ENCODE data around the gene BMPR1B.

Gene BMPR1B

GRCh38 chr4:94763005-94763404 is 5.2 kb downstream of the BMPR1B start:
- WGBS (ENCODE audit: extremely low coverage, insufficient coverage, insufficient read length): no CpG with 5 or more reads among the region's 4 CpGs

GRCh38 chr4:94763500-94763899 is 5.7 kb downstream of the BMPR1B start:
- H3K9ac ChIP-seq (ENCODE audit: low read length): no peak overlapping the region
- H2AK5ac ChIP-seq (ENCODE audit: low read length): no peak overlapping the region
- H4K8ac ChIP-seq (ENCODE audit: low read depth, low read length): no peak overlapping the region
- H3K4me2 ChIP-seq (ENCODE audit: low read length): no peak overlapping the region
- H3K27ac ChIP-seq (ENCODE audit: low read depth, low read length): no peak overlapping the region
- H3K4ac ChIP-seq (ENCODE audit: low read depth, low read length): no peak overlapping the region
- WGBS (ENCODE audit: extremely low coverage, insufficient coverage, insufficient read length): no CpG with 5 or more reads among the region's 3 CpGs
- H3K27me3 ChIP-seq (ENCODE audit: insufficient read depth, low read length): no peaks in the 10 kb centered on the region
- H3K4me3 ChIP-seq (ENCODE audit: low read depth, low read length): no peak overlapping the region
- H3K79me1 ChIP-seq (ENCODE audit: low read length): no peaks in the 10 kb centered on the region
- H2BK12ac ChIP-seq (ENCODE audit: low read length): no peak overlapping the region
- peaks cover 0 to 2% of the 10 kb centered on the region in 2 experiments for H3K4me1 ChIP-seq (ENCODE audit: control insufficient read depth in 1 of 2, insufficient read depth in 2 of 2, low read length in 2 of 2)
- H3K36me3 ChIP-seq (ENCODE audit: control insufficient read depth in 1 of 2, insufficient read depth in 2 of 2, low read length in 2 of 2): no peaks in the 10 kb centered on the region
- H2BK120ac ChIP-seq (ENCODE audit: insufficient read depth, low read length, poor library complexity): no peak overlapping the region
- H3K23ac ChIP-seq (ENCODE audit: low read length): no peak overlapping the region
- no peaks in the 10 kb centered on the region for H3K9me3 ChIP-seq (ENCODE audit: insufficient read depth, low read depth, low read length)
- H4K12ac ChIP-seq (ENCODE audit: low read depth, low read length): no peak overlapping the region
- no peak for DNase-seq
- no peak overlapping the region for H3K14ac ChIP-seq (ENCODE audit: low read length)
- H4K91ac ChIP-seq (ENCODE audit: low read depth, low read length): no peak overlapping the region
- no peak overlapping the region for H2BK5ac ChIP-seq (ENCODE audit: low read depth, low read length, poor library complexity)
- H2AFZ ChIP-seq (ENCODE audit: insufficient read depth, low read length, poor library complexity): no peak overlapping the region
- no peaks in the 10 kb centered on the region for H3K79me2 ChIP-seq (ENCODE audit: control insufficient read depth, insufficient read depth, low read length, poor library complexity)
- no peak overlapping the region for H3K18ac ChIP-seq (ENCODE audit: low read length)

More at GRCh38 chr4:94763005-94763404, 5.2 kb downstream of the BMPR1B start:
- Histone ChIP-seq H3K14ac (ENCODE audit: low read length) (no peak overlapping the region), H2BK12ac (ENCODE audit: low read length) (no peak overlapping the region), H2BK5ac (ENCODE audit: low read depth, low read length, poor library complexity) (no peak overlapping the region), H3K23ac (ENCODE audit: low read length) (no peak overlapping the region), H2BK120ac (ENCODE audit: insufficient read depth, low read length, poor library complexity) (no peak overlapping the region), H3K9ac (ENCODE audit: low read length) (no peak overlapping the region), H3K18ac (ENCODE audit: low read length) (no peak overlapping the region), H4K12ac (ENCODE audit: low read depth, low read length) (no peak overlapping the region), H3K4me2 (ENCODE audit: low read length) (no peak overlapping the region), H4K91ac (ENCODE audit: low read depth, low read length) (no peak overlapping the region), H3K36me3 (ENCODE audit: control insufficient read depth in 1 of 2, insufficient read depth in 2 of 2, low read length in 2 of 2) (no peaks in the 10 kb centered on the region), H3K4me1 (ENCODE audit: control insufficient read depth in 1 of 2, insufficient read depth in 2 of 2, low read length in 2 of 2) (peaks cover 0 to 4% of the 10 kb centered on the region in 2 experiments), H3K79me2 (ENCODE audit: control insufficient read depth, insufficient read depth, low read length, poor library complexity) (no peaks in the 10 kb centered on the region), H3K9me3 (ENCODE audit: insufficient read depth, low read depth, low read length) (no peaks in the 10 kb centered on the region), H2AK5ac (ENCODE audit: low read length) (no peak overlapping the region), H2AFZ (ENCODE audit: insufficient read depth, low read length, poor library complexity) (no peak overlapping the region), H3K4ac (ENCODE audit: low read depth, low read length) (no peak overlapping the region), H3K4me3 (ENCODE audit: low read depth, low read length) (no peak overlapping the region), H3K79me1 (ENCODE audit: low read length) (no peaks in the 10 kb centered on the region), H3K27me3 (ENCODE audit: insufficient read depth, low read length) (peaks cover 3% of the 10 kb centered on the region), H4K8ac (ENCODE audit: low read depth, low read length) (no peak overlapping the region), H3K27ac (ENCODE audit: low read depth, low read length) (no peak overlapping the region)
- no peak for DNase-seq

GRCh38 chr4:94764069-94764468 is 6.3 kb downstream of the BMPR1B start:
- no peaks in the 10 kb centered on the region for H3K79me2 ChIP-seq (ENCODE audit: control insufficient read depth, insufficient read depth, low read length, poor library complexity)
- no peak overlapping the region for H2BK12ac ChIP-seq (ENCODE audit: low read length)
- no peak overlapping the region for H4K8ac ChIP-seq (ENCODE audit: low read depth, low read length)
- H3K4me3 ChIP-seq (ENCODE audit: low read depth, low read length): no peak overlapping the region
- H3K27ac ChIP-seq (ENCODE audit: low read depth, low read length): no peak overlapping the region
- DNase-seq: no peak
- H2AK5ac ChIP-seq (ENCODE audit: low read length): no peak overlapping the region
- no peaks in the 10 kb centered on the region for H3K36me3 ChIP-seq (ENCODE audit: control insufficient read depth in 1 of 2, insufficient read depth in 2 of 2, low read length in 2 of 2)
- no peak overlapping the region for H2BK120ac ChIP-seq (ENCODE audit: insufficient read depth, low read length, poor library complexity)
- H4K91ac ChIP-seq (ENCODE audit: low read depth, low read length): no peak overlapping the region
- no CpG with 5 or more reads among the region's 2 CpGs for WGBS (ENCODE audit: extremely low coverage, insufficient coverage, insufficient read length)
- no peak overlapping the region for H3K4ac ChIP-seq (ENCODE audit: low read depth, low read length)
- no peak overlapping the region for H2BK5ac ChIP-seq (ENCODE audit: low read depth, low read length, poor library complexity)
- H3K79me1 ChIP-seq (ENCODE audit: low read length): no peaks in the 10 kb centered on the region
- no peaks in the 10 kb centered on the region for H3K27me3 ChIP-seq (ENCODE audit: insufficient read depth, low read length)
- H4K12ac ChIP-seq (ENCODE audit: low read depth, low read length): no peak overlapping the region
- H3K4me1 ChIP-seq (ENCODE audit: control insufficient read depth in 1 of 2, insufficient read depth in 2 of 2, low read length in 2 of 2): peaks cover 0 to under 1% of the 10 kb centered on the region in 2 experiments
- no peak overlapping the region for H3K14ac ChIP-seq (ENCODE audit: low read length)
- no peaks in the 10 kb centered on the region for H3K9me3 ChIP-seq (ENCODE audit: insufficient read depth, low read depth, low read length)
- no peak overlapping the region for H2AFZ ChIP-seq (ENCODE audit: insufficient read depth, low read length, poor library complexity)
- no peak overlapping the region for H3K23ac ChIP-seq (ENCODE audit: low read length)
- no peak overlapping the region for H3K18ac ChIP-seq (ENCODE audit: low read length)
- H3K4me2 ChIP-seq (ENCODE audit: low read length): no peak overlapping the region
- no peak overlapping the region for H3K9ac ChIP-seq (ENCODE audit: low read length)

DNA sequence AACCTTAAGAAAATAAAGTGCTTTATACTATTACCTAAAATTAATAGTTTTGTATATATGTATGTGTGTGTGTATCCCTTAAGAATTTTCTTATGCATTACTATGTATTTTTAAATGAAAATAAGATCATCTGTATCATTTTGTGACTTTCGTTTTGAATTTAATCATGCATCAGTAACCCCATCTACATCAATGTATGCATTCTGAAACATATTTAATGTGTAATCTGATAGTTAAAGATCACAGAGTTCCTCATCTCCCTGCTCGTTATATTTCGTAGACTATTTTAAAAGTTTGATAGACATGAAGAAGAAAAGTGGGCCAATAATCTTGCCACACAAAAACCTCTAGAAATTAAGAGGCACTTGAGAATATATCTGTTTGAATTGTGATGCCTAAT is 7.4 kb downstream of the BMPR1B start:
- no peak overlapping the region for H3K4me3 ChIP-seq (ENCODE audit: low read depth, low read length)
- H4K91ac ChIP-seq (ENCODE audit: low read depth, low read length): no peak overlapping the region
- no peak overlapping the region for H3K9ac ChIP-seq (ENCODE audit: low read length)
- WGBS (ENCODE audit: extremely low coverage, insufficient coverage, insufficient read length): no CpG with 5 or more reads among the region's 3 CpGs
- no peaks in the 10 kb centered on the region for H3K9me3 ChIP-seq (ENCODE audit: insufficient read depth, low read depth, low read length)
- H3K4ac ChIP-seq (ENCODE audit: low read depth, low read length): no peak overlapping the region
- no peak overlapping the region for H3K14ac ChIP-seq (ENCODE audit: low read length)
- no peak overlapping the region for H4K12ac ChIP-seq (ENCODE audit: low read depth, low read length)
- H3K4me1 ChIP-seq (ENCODE audit: control insufficient read depth in 1 of 2, insufficient read depth in 2 of 2, low read length in 2 of 2): no peaks in the 10 kb centered on the region
- no peak overlapping the region for H2BK5ac ChIP-seq (ENCODE audit: low read depth, low read length, poor library complexity)
- no peak overlapping the region for H2AFZ ChIP-seq (ENCODE audit: insufficient read depth, low read length, poor library complexity)
- no peaks in the 10 kb centered on the region for H3K79me2 ChIP-seq (ENCODE audit: control insufficient read depth, insufficient read depth, low read length, poor library complexity)
- DNase-seq: no peak
- H3K79me1 ChIP-seq (ENCODE audit: low read length): no peaks in the 10 kb centered on the region
- H4K8ac ChIP-seq (ENCODE audit: low read depth, low read length): no peak overlapping the region
- H3K36me3 ChIP-seq (ENCODE audit: control insufficient read depth in 1 of 2, insufficient read depth in 2 of 2, low read length in 2 of 2): no peaks in the 10 kb centered on the region
- H3K4me2 ChIP-seq (ENCODE audit: low read length): no peak overlapping the region
- no peak overlapping the region for H2BK120ac ChIP-seq (ENCODE audit: insufficient read depth, low read length, poor library complexity)
- H2BK12ac ChIP-seq (ENCODE audit: low read length): no peak overlapping the region
- H3K27me3 ChIP-seq (ENCODE audit: insufficient read depth, low read length): no peaks in the 10 kb centered on the region
- no peak overlapping the region for H3K18ac ChIP-seq (ENCODE audit: low read length)
- no peak overlapping the region for H3K23ac ChIP-seq (ENCODE audit: low read length)
- H3K27ac ChIP-seq (ENCODE audit: low read depth, low read length): no peak overlapping the region
- H2AK5ac ChIP-seq (ENCODE audit: low read length): no peak overlapping the region

All from trophoblast cell (in vitro differentiated cells and primary cell).